GM19452 (cell line): ENCODE data around the gene IGF1R.
A peak's percentile ranks its signal among the peaks of the same experiment; 100 is the strongest.
"Not testable (repeated sequence)": the region's sequence is repeated elsewhere in the genome, so short reads cannot be mapped to it uniquely, and the experiment has no call there.

ENCODE experiments used
- ATAC-seq: cut with Tn5 transposase; IDR thresholded peaks from one replicate; pipeline ENCODE4 v1.9.1; 2021; ENCODE audit not compliant: unreplicated experiment

The IGF1R gene

DNA sequence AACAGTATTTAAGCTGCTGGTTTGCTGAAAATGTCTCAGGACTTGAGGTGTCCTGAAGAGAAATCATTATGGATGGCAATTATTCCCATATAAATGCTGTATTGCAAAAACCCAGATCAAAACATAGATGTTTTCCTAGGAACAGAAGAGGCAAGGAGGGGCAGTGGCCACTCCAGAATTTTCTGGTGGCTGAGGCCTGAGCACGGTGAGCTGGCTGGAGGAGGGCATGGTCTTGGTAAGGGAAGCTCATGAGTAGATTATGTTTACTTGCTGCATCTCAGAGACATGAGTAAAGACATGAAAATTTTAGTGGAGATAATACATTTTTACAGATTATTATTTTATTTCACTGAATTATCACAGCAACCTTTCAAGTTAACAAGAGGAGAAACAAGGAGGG lies 328.2 kb downstream of the IGF1R start:
- ATAC-seq: no peak

DNA sequence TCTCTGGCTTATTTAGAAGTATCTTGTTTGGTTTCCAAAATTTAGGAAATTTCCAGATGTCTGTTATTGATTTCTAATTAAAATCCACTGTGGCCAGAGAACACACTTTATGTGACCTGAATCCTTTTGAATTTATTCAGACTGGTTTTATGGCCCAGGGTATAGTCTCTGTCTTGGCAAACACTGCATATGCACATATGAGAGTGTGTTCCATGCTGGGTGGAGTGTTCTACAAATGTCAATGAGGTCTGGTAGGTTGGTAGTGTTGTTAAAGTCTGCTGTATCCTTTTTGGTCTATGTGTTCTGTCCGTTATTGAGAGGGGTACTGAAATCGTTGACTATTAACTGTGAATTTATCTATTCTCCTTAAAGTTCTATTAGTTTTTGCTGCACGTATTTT lies 329.1 kb downstream of the IGF1R start:
- no peak for ATAC-seq

DNA sequence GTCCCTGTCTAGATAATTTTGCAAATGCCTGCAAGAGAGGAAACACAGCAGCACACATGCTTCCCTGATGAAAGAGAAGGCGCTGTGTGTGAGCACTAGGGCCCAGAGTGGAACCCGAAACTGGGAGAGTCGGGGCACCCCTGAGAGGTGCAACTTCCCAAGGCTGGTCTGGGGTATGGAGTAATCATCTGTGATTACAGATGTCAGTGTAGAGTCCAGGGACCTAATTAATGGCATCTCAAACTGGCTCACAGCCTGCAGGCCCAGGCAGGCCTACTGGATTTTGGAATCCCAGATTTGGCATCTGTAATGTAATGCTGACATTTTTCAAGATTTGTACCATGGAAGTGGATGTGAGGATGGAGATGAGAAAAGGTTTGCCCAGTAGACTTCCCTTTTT lies 329.8 kb downstream of the IGF1R start:
- ATAC-seq: no peak

DNA sequence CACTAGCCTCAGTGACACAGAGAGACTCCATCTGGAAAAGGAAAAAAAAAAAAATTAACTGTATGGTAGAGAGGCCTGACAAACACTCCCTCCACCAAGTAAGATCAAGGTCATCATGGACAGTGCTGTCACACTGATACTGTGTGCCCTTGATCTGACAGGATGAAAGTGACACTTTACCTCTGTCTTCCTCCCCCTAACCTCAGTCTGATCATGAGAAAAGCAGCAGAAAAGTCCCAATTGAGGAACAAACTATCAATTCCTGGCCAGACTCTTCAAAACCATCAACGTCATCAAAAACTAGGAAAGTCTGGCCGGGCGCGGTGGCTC lies 332.5 kb downstream of the IGF1R start:
- ATAC-seq: no peak

DNA sequence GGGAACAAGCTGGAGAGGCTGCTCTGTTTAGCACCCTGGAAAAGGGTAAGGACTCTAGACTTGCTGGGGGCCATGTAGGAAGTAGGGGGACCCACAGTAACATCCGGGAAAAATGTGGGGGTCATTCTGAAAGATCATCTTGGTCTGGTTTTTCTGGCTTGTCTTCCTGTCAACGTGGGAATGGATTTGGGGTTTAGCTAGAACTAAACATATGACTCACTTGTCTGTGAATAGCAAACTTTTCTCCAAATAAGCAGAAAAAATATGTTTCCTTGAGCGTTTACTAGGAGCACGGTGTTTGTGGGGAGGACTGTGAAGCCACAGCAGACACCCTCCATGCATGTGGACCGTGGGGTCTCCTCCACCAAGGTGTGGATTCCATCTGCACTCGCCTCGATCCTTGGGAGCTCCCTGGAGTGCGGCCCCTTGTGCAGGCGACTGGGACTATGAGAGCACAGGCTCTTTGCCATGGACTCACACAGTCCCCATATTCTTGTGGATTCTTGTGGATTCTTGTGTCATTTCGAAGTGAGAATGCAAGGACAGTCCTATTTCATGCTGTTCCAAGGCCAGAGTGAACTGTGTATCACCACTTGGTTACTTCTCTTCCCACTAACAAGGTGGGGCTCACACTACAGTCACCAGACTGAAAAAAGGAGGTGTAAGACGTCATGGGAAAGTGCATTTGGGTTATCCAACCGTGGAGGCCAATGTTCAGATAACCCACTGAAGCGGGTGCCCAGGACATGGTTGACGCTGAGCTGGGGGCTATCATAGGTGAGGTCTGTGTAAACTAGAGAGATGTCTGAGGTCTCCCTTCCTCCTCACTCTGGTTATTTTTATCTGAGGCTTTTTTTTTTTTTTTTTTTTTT lies 333.7 kb downstream of the IGF1R start:
- ATAC-seq: peak; percentile 70

DNA sequence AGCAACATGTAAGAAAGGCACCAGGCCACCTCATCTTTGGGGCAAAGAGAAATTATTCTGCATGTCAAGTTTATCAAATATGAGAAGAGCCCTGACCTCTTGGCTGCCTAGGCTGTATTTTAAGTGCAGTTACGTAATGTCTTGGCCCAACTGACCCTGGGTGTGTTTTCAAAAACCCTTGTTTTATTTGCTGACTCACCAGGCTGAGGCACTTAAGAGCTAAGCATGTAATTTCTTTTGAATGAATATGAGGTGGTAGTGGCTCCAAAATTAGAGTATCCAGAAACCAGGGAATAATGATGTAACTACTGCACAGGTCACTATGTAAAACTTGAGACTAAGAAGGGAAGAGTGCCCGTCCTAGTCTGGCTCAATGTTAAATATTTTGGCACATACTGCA lies 335.0 kb downstream of the IGF1R start:
- ATAC-seq: no peak

DNA sequence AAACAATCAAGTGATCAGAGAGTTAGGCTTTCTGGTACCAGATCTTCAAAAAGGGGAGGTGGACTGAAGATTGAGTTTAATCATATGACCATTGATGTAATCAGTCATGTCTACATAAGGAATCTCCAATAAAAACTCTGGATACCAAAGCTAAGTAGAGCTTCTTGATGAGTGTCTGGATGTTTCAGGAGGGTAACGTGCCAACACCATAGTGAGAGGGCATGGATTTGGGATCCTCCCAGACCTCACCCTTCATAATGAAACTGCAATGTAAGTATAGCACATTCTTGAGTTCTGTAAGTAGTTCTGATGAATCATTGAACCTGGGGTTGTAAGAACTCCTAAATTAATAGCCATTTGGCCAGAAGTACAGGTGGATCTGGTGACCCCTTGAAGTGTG lies 337.9 kb downstream of the IGF1R start:
- no peak for ATAC-seq

DNA sequence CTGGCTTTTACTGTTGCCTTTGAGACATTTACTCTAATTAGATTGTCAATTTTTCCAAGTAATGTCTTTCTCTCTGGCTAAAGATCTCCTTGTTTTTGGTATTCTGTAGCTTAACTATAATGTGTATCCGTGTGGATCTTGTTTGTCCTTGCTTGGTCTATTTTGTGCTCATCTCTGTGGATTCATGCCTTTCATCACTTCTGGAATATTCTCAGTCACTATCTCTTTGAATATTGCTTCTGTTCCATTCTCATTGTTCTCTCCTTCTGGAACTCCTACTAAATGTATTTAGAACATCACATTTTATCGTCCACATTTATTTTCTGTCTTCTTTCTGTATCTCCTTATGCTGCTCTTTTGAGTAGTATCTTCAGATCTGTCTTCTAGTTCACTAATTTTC lies 346.6 kb downstream of the IGF1R start:
- ATAC-seq: no peak

DNA sequence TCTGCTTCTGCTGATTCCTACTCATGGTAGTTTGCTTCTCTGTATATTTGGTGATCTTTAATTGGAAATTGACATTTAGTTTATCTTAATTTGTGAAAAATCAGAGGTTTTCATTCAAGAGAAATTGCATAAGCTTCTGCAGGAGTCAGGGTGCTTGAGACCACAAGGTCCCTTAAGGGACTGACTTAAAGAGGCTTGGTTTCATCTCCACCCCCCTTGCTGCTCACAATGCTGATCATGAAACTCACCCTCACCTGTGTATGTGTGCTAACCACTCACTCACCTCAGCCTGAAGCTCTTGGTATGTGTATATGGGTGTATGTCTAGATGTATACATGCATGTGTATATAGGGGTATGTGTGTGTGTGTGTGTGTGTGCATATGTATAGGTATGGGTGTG lies 347.8 kb downstream of the IGF1R start:
- ATAC-seq: no peak

DNA sequence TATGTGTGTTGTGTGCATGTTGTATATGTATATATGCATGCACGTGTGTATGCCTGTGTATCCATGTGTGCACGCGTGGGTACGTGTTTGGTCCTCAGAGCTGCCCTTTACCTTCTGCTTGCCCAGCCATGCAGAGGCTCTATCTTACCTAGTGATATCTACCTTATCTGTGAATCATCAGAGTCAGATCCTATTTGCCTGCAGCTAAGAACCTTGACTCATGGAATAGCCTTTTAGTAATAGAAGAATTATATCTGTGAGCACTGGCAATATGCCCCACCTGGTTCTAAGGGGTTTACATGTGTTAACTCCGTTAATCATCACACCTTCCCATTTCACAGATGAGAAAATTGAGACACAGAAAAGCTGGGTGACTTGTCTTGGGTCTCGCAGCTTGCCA lies 348.3 kb downstream of the IGF1R start:
- no peak for ATAC-seq

DNA sequence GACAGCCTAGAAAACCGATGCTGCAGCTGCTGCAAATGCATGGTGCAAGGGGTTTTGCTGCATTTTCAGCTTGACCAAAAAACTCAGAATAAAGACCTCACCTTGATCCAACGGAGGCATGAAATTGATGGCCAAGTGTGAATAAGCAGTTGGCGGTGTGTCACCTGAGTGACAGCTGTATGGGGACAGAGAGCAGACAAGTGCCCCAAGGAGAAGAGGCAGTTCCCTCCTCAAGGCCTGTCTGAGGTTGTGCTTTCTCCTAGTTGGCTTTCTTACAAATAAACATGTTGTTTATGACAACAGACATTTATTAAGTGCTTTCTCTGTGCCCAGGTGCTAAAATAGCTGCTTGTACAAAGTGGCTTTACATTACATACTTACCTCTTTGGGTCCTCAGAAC lies 349.0 kb downstream of the IGF1R start:
- no peak for ATAC-seq

DNA sequence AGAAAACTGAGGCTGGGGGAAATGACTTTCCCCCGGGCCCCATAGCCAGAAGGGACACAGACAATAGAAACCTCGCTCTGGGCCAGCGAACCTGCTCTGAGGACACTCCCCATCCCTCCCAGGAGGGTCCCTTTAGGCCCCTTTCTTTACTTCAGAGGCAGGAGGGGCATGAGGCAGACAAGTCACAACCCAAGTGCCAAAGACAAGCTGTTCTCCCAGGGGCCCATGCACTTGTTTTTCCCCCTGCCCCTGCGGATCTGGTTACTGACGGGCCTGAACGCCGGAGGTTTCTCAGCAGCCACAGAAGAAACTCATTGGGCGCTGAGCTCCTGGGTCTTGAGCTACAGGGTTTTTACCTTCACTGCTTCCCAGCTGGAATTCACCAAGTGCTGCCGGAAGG lies 349.4 kb downstream of the IGF1R start:
- ATAC-seq: no peak

DNA sequence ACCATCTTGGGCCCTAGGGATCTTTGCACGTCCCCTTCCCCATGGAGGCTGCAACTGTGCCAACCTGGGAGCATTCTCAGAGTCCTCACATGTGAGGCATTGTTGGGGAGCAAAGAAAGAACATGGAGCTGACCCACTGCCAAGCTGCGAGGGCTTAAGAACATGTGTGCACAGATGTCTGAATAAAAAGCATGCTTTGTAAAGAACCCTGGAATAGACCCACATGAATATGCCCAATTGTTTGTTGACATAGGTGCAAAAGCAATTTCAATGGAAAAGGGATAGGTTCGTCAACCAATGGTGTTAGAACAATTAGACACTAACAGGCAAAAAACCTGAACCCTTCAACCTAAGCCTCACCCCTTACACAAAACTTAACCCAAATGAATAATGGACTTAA lies 349.9 kb downstream of the IGF1R start:
- ATAC-seq: no peak

DNA sequence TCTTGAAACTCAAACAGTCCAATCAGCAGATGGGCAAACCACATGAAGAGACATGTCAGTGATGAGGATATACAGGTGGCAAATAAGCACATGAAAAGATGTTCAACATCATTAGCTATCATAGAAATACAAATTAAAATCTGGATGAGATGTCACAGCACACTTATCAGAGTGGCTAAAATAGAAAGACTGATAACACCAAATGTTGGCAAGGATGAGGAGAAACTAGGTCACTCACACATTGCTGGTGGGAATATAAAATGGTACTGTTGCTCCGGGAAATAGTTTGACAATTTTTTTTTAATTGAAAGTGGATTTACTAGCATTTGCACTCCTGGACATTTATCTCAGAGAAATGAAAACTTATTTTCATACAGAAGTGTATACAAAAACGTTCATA lies 350.9 kb downstream of the IGF1R start:
- ATAC-seq: no peak

DNA sequence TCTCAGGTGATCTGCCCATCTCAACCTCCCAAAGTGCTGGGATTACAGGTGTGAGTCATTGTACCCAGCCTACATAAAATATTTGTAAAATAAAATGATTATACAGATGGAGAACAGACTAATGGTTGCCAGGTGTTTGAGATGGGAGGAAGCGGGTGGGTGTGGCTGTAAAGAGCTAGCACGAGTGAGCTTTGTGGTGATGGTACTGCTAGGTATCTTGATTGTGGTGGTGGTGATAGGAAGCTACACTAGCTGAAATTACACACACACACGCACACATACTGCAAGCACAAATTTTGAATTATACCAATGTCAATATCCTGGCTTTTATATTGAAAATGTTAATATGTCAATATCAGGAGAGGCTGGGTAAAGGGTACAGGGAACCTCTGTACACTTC lies 353.9 kb downstream of the IGF1R start:
- ATAC-seq: no peak

DNA sequence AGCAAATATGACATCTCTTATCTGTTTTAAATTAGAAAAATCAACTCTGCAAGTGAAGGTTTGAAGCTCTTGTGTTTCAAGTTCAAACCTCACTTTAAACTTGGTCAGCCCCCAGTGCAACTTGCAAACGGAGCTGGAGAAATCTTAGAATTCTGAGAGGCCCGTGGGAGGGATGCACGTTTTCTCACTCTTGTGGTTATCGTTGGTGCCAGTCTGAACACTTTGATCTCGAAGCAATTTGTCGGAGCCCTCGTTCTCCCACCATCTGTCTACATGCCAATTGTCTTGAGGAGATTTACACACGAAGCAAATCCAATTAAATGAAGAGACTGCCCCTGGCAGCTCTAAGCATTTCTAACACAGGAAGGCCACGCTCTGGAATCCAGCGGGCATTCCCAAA lies 355.0 kb downstream of the IGF1R start:
- ATAC-seq: not testable (repeated sequence)

DNA sequence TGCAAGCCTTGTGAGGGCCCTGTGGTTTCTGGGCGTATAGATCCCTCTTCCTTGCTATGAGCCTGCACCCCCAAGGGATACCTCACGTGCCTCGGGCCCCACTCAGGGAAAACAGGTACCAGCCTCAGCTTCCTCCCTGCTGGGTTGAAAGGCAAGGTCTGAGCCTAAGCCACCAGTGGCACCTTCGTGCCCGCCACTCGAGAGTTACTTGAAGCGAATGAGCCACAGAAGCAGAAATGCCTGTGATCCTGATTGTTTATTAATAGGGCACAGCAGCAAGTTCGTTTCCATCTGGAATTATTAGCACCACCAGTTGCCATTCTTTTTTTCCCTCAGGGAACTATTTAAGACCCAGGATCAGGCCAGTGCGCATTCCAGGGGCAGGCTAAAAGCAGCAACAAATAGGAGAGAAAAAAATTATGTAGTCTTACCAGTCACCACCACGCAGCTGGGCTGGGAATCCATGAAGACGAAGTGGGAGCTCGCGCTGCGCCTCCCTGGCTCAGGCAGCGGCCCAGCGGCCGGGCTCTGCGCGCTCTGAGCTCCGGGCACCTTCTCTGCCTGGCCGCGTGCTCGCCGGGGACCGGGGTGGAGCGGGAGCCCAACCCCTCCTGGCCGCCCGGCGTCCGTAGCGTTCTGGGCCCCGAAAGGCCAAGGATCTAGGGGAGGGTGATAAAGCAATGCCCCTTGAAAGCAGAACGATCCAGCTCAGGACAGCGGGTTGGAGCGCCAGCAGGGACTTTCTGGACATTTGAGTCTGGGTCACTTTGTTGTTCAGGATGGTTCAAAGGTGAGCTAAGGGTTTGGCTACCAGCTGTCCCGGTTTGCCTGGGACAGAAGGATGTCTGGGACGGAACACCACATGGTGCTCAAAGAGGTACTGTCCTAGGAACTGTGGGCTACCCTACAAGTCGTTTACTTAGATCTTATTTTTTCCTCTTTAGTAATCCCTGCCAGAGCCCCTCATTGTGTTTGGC lies 356.9 kb downstream of the IGF1R start:
- ATAC-seq: not testable (repeated sequence)

DNA sequence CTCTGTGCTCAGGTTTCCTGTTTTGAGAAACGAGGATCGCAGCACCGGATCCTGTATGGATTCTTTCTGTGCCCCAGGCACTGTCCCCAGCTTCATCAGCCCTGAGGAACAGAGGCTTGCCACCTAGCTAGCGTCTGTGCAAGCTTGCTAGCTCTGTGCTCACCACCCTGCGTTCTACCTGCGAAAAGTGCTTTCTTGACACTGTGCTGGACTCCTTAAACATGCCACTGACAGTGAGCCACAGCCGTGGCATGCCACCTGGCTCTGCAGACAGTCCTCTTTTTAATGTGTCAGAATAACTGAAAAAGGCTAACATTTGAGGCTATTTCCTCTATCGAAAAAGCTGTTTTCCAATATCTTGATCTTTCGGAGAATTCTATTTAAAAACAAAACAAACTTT lies 357.8 kb downstream of the IGF1R start:
- ATAC-seq: no peak

DNA sequence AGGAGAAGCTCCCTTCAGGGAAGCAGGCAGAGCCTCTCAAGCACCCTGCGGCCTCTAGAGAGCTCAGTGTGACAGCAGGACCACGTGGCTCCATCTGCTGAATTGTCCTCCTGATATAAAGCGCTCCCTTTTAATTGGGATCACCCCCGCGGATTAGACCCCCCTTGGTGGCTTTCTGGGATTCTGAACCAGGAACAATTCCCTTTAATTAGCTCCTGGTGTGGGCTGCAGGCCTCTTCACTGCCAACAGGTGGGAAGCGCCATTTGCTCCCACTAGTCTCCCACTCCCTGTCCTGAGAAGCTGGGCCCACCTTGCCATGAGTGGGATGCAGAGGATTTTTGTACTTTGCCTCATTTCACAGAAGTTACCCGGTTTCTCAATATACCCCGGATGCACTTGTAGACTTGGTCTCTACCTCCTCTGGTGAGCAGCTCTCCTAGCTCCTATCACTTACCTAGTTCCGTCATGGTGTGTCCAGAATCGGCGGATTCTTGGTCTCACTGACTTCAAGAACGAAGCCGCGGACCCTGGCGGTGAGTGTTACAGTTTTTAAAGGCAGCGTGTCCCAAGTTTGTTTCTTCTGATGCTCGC lies 358.7 kb downstream of the IGF1R start:
- ATAC-seq: no peak

DNA sequence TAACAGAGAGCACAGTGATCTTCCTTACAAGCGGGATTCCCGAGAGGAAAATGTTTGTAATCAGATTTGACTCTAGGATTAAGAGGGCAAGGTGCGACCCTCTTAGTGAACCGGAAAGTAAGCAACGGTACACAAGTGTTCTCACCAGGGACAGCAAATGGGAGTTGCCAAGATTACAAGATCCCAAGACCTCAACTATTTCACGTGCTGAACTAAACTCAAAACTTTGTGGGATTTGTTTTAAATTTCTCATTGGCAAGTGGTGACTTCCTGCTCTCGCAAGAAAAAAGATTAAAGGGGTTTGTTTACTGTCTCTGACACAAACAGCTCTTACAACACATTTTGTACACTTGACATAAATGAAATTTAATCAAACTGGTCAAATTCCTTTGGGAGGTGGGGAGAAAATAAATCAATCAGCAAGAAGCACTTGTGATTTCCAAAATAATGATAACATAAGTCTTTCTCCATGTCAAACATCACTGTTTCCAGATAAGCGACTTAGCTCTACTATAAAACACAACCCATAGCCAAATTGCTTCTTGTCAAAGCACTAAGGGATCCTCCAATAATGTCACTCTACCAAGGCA lies 361.5 kb downstream of the IGF1R start:
- ATAC-seq: no peak

DNA sequence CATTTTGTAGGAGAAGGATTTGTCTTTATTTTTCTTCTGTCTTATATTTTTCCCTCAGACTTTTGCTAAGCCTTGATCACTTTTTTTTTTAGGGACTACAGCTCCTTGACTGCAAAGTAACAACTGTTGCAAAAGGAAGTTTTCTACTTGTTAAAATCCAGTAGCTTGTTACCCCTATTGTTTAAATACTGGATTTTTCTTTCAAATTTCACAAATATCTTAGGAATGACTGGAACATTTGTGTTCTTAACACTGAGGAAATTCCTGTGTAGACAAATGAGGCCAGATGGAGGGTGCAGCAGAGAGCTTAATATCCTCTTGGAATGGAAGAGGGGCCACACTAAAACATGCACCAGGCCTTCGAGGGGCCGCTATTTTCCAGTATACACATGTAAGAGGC lies 362.4 kb downstream of the IGF1R start:
- no peak for ATAC-seq
